ENCODE measurements around the gene SIRT5.

SIRT5 gene

DNA sequence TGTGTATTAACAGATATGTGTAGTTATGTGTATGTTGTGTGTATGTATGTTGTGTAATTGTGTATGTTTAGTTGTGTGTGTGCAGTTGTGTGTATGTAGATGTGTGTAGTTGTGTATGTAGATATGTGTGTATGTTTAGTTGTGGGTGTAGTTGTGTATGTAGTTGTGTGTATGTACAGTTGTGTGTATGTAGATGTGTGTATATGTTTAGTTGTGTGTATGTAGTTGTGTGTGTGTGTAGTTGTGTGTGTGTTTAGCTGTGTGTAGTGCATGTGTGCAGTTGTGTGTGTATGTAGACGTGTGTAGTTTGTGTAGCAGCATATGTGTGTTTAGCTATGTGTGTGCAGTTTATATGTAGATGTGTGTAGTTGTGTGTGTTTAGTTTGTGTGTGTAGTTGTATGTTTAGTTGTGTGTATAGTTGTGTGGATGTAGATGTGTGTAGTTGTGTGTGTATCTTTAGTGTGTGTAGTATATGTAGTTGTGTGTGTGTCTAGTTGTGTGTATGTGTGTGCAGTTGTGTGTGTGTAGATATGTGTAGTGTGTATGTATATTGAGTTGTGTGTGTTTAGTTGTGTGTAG lies 16.3 kb downstream of the SIRT5 start:
- DNase-seq = no peak

DNA sequence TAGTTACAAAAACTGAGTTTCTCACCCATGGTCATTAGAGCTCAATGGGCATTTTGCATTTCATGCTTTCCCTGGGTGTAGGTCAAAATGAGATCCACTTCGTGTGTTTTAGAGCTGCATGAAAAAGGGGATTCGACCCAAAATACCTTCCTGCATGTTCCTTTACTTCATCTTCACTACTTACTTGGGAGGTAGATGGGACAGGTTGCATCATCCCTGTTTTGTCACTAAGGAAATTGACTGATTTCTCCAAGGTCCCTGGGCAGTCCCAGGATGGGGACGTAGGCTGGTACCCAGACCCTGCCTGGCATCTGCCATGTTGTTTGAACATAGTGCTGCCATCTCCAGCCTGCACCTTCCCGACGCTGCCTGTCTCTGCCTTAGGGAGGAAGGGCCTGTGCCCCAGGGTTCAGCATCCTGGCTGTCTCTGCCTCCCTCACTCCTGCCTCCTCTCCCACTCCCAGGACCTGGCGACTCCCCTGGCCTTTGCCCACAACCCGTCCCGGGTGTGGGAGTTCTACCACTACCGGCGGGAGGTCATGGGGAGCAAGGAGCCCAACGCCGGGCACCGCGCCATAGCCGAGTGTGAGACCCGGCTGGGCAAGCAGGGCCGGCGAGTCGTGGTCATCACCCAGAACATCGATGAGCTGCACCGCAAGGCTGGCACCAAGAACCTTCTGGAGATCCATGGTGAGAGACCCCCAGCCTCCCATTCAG lies 17.0 kb downstream of the SIRT5 start:
- no peak for DNase-seq

DNA sequence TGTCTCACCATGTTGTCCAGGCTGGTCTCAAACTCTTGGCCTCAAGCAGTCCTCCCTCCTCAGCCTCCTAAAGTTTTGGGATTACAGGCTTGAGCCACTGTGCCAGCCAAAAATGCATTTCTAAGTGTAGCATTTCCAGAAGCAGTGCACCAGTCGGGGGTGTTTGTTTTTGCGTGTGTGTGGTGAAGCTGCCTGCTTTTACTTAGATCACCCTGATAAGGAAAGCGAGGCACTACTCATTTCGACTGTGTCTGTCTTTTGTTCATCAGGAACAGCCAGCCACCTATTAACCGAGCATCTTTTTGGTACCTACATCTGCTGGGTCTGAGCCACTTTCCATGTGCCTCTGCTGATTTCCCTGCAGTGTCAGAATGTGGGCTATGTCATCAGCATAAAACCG lies 18.7 kb downstream of the SIRT5 start:
- DNase-seq = no peak

DNA sequence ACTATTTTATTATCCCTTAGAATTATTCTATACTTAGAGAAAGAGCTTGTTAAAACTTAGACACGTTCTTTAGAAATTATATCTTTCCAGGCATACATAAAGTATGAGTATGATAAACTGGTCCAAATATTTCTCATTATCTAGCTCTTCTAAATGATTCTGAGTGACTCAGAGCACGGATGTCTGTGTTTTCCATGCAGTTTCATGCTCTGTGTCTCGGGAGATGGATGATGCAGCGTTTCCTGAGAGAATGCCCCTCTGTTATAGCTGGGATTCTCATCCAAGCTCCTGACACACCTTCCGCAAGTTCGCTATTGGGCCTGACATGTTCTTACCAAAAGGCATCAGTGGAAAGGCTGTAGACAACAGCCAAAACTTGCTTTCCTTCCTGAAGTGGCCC lies 19.3 kb downstream of the SIRT5 start:
- no peak for DNase-seq

DNA sequence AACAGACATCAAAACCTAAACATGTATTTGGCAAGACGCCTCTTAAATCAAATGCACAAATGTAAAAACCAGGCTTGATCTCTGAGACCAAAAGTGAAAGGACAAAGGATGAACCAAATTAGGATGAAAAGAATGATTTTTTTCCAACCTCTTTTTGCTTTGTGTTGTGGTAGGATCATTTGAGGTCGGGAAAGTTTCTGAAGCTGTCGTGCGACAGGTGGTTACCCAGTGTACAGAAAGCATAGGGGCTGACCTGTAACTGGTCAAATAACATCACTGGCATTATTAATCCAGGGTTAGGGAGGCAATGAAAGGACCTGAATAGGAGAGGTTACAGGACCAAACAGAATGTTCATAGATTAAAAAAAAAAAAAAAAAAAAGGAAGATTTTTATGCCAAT lies 22.7 kb downstream of the SIRT5 start:
- no peak for DNase-seq

DNA sequence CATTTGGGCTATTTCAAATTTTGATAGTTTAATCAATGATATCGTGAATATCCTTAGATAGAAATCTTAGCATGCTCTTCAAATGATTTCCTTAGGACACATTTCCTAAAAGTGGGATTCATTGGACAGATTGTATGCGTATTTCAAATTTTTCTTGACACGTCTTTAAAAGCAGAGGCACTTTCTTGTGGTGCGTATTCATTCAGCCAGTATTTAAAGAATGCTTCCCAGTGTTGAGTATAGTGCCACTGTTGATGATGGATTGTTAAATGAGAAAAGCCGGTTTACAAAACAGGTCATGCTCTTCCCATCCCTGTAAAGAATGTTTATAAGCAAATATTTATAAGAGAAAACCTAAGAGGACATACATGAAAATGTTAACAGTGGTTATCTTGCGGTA lies 25.6 kb downstream of the SIRT5 start:
- DNase-seq = no peak

- DNase-seq = no peak
Measured at GRCh38 chr6:13604135-13604534, 29.7 kb downstream of the SIRT5 start.

GRCh38 chr6:13604546-13605416 lies 30.4 kb downstream of the SIRT5 start:
- no peak for DNase-seq

DNA sequence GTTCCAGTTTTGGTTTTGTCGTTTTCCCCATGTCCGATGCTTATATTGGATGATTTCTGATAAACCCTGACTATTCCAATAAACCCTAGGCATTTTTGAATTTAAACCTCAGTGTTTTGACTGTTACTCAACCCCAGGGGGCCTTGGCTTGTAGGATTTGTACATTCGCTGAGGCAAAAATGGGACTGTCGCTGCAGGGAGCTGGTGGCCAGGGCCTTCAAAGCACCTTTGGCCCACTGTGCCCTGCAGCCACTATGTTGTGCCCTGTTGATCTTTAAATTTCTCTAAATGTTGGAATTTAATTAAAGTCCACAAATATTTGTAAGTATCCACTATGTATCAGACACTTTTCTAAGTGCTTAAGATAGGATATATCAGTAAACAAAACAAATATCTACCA lies 31.2 kb downstream of the SIRT5 start:
- DNase-seq = no peak

- DNase-seq = no peak
Measured at GRCh38 chr6:13611715-13612114, 37.3 kb downstream of the SIRT5 start.

DNA sequence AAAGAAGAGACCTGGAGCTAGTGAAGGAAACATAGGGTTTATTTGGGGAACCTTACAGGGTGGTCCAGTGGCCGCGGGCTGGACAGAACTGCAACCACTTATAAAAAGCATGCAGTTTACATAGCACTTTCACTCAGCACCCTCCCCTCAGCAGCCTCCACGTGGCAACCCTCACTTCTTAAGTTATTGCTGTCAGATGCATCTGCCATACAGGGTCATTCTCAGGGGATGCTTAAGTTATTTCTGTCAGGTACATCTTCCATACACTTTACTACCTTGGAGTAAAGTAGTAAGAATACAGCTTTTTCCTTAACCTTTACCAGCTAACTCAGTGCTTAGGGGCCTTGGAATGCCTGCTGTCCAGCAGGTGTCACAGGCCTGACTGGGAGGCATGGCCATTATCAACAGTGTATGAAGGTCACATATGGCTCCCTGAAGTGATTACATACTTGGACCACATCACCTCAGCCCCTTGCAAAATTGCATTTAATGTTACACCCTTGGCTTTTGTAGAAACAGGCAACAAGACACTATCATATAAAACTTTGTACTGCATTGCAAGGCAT lies 38.7 kb downstream of the SIRT5 start:
- DNase-seq = no peak

DNA sequence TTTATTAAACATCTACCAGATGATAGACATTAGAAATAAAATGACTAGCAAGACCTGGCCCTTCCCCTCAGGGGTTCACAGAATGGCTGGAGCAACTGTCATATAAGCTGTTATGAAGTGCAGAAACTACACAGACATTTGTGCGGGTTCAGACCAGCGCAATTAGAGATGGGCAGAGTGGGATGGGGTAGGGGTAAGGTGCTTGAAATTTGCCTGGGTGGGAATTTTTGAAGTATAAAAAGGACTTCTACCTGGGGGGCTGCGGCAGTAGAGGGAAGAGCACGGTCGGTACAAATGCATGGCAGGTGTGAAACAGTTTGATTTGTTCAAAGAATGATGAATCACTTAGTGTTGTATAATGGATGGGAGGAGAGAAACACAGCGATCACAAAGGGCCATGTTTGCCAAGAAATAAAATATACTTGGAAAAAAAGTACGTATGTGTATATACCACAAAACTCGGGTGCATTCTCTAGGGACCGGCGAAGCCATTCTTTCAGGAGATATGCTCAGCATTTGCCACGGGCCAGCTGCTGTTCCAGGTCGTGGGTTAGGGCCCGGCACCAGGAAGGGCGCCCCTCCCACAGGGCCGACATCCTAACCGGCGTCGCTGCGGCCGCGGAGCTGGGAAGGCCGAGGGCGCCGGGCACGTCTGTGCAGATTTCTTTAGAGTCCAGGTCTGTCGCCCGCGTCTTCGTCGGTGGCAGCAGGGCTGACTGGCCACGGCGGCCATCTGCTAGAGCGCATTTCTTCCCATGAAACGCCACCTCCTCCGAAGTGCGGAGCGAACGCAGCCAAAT lies 39.9 kb downstream of the SIRT5 start:
- DNase-seq = peak; percentile 2

GRCh38 chr6:13614926-13615791 lies 40.8 kb downstream of the SIRT5 start, which contains the start of gene NOL7:
NOL7 (plus strand) TSS chr6:13615335; CDS start chr6:13615359, 24 bp downstream.
- peak; percentile 96 for DNase-seq

DNA sequence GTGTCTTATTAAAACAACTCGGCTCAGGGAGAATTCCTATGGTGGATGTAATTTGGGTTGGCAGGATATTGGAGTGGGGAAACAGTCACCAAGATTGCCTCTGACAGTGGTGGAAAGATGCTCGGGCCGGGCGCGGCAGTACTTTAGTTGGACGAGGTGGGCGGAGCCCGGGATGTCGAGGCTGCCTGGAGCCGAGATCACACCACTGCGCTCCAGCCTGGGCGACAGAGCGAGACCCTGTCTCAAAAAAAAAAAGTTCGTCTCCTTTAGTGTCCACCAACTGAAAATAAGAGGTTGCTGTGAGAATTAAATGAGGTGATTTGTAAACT lies 41.4 kb downstream of the SIRT5 start:
- peak; percentile 22 for DNase-seq

DNA sequence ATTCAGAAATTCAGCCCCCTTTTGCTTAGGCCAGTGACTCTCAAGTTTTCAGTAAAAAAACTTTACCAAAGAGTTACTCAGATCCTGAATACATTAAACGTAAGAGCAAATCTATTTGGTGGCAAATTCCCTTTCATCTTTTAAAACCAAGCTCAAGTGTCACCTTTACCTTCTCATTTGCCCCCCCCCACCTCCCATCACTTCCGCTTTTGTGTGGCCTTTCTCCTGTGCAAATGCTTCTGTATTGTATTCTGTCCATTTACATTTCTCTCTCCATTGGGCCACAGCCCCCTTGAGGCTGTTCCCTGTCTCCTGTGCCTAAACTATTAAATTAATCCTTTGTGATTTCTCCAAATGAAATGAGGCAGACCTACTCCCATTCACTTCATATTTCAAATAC lies 42.7 kb downstream of the SIRT5 start:
- DNase-seq = no peak

GRCh38 chr6:13624871-13625288 lies 50.5 kb downstream of the SIRT5 start:
- DNase-seq = no peak

GRCh38 chr6:13629459-13630116 lies 55.2 kb downstream of the SIRT5 start:
- no peak for DNase-seq

DNA sequence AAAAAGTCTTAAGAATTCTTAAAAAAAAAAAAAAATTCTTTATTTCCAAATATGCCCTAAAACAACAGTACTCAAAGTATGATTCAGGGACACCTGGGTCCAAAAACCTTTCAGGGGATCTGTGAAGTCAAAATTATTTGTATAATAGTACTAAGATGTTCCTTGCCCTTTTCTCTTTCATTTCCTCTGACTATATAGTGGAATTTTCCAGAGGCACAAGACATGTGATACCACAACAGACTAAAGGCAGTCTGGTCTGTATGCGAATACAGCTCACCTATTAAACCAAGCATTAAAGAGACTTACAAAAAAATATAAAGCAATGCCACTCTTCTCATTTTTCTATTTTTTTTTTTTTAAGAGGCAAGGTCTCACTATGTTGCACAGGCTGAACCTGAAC lies 56.1 kb downstream of the SIRT5 start:
- no peak for DNase-seq

- no peak for DNase-seq
Measured at GRCh38 chr6:13633343-13633742, 58.9 kb downstream of the SIRT5 start.

DNA sequence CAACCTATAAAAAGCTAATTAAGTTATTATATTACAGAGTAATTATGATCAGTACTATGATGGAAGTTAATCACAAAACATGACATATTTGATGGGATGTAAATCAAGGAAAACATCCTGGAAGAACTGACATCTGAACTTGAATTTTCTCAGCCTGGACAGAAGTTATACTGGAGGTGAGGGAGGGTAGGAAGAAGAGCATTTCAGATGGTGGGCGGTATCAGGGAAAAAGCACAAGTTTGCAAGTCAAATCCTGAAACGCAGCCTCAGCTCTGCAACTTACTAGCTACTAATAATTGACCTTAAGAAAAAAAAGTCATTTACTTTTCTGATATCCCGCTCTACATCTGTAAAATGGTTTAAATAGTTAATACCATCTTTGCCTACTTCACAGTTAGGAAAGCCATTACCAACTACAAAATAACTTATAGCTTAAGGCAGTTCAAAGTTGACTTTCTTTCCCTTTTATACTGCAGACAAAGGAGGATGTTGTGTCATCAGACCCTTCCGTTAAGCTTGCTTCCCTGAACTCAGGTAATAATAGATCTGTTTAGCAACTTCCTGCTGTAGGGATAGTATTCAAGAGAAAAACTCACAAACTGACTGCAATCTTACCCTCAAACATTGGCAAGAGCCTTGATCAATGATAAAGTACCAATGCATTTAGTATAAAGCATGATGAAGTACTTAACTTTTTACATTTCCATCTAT lies 61.7 kb downstream of the SIRT5 start:
- no peak for DNase-seq

GRCh38 chr6:13638014-13638413 lies 63.6 kb downstream of the SIRT5 start:
- no peak for DNase-seq

Data from CD4-positive, alpha-beta T cell treated with Interferon gamma for 1 hour (primary cell).